Measurements from ENCODE around the gene FBP2.
"Not testable (repeated sequence)": the region's sequence is repeated elsewhere in the genome, so short reads cannot be mapped to it uniquely, and the experiment has no call there.

FBP2 gene

GRCh38 chr9:94553029-94553938, 40.3 kb downstream of the FBP2 start:
- peak; percentile 42 for DNase-seq
- Histone ChIP-seq H3K36me3 (peaks cover 16% of the 10 kb centered on the region), H3K4me1 (no peaks in the 10 kb centered on the region), H3K4me3 (ENCODE audit: low read depth, low read length) (peak overlapping the region; percentile 91), H3K27me3 (no peaks in the 10 kb centered on the region), H3K9me3 (no peaks in the 10 kb centered on the region)
- TF ChIP-seq CTCF (IDR thresholded peaks at IDR 0.05; ENCODE audit: low read depth, low read length): peak; percentile 47

GRCh38 chr9:94545940-94546339, 47.7 kb downstream of the FBP2 start:
- H3K9me3 ChIP-seq: no peaks in the 10 kb centered on the region
- peaks cover 10% of the 10 kb centered on the region for H3K36me3 ChIP-seq
- DNase-seq: no peak
- no peak for TF ChIP-seq CTCF (IDR thresholded peaks at IDR 0.05; ENCODE audit: low read depth, low read length)
- no peaks in the 10 kb centered on the region for H3K4me1 ChIP-seq
- no peaks in the 10 kb centered on the region for H3K27me3 ChIP-seq
- no peak overlapping the region for H3K4me3 ChIP-seq (ENCODE audit: low read depth, low read length)

- not testable (repeated sequence) for H3K4me3 ChIP-seq (ENCODE audit: low read depth, low read length)
These were observed 49.3 kb downstream of the FBP2 start for GRCh38 chr9:94544335-94544734.

GRCh38 chr9:94538908-94539307, 54.7 kb downstream of the FBP2 start:
- no peak for DNase-seq
- TF ChIP-seq CTCF (IDR thresholded peaks at IDR 0.05; ENCODE audit: low read depth, low read length): no peak
- H3K27me3 ChIP-seq: no peaks in the 10 kb centered on the region
- H3K36me3 ChIP-seq: no peaks in the 10 kb centered on the region; the same call in 1 of the 2 replicates
- H3K4me3 ChIP-seq (ENCODE audit: low read depth, low read length): no peak overlapping the region
- H3K4me1 ChIP-seq: no peaks in the 10 kb centered on the region
- no peaks in the 10 kb centered on the region for H3K9me3 ChIP-seq

More at GRCh38 chr9:94544335-94544734, 49.3 kb downstream of the FBP2 start:
- not testable (repeated sequence) for H3K36me3 ChIP-seq, H3K27me3 ChIP-seq, H3K9me3 ChIP-seq, H3K4me1 ChIP-seq, DNase-seq

- no peaks in the 10 kb centered on the region; the same call in 1 of the 2 replicates for H3K36me3 ChIP-seq
- TF ChIP-seq CTCF (IDR thresholded peaks at IDR 0.05; ENCODE audit: low read depth, low read length): no peak
- H3K27me3 ChIP-seq: no peaks in the 10 kb centered on the region
- H3K4me1 ChIP-seq: no peaks in the 10 kb centered on the region
- H3K4me3 ChIP-seq (ENCODE audit: low read depth, low read length): no peak overlapping the region
- H3K9me3 ChIP-seq: no peaks in the 10 kb centered on the region
- DNase-seq: no peak
These were observed 58.7 kb downstream of the FBP2 start for GRCh38 chr9:94534901-94535300.

GRCh38 chr9:94533601-94534000, 60.0 kb downstream of the FBP2 start:
- Histone ChIP-seq H3K4me3 (ENCODE audit: low read depth, low read length) (no peak overlapping the region), H3K27me3 (no peaks in the 10 kb centered on the region), H3K36me3 (no peaks in the 10 kb centered on the region; the same call in 1 of the 2 replicates), H3K9me3 (no peaks in the 10 kb centered on the region), H3K4me1 (no peaks in the 10 kb centered on the region)
- TF ChIP-seq CTCF (IDR thresholded peaks at IDR 0.05; ENCODE audit: low read depth, low read length): no peak
- DNase-seq: no peak
